T-helper 17 cell (primary cell): ENCODE measurements around the gene ABCG1. TPM values are rescaled to one million over a fixed set of nuclear protein-coding genes. Genes with fewer than 3 reads are reported as not detected.

Source experiments
- ATAC-seq: fragments of 150-1000 bp; cut with Tn5 transposase; 2 replicates; pipeline ENCODE4 v1.10.0; 2021; ENCODE audit warnings: mild to moderate bottlenecking, moderate library complexity
- DNase-seq, 3 donors: peaks; one replicate each; pipeline versions ENCODE4 v3.0.0 to v3.0.0-alpha.2; 2020 to 2021
- H3K9me3 ChIP-seq: one replicate; pipeline ENCODE4 v1.7.0; 2013; ENCODE audit warnings: low read length, mild to moderate bottlenecking; ENCODE audit not compliant: control insufficient read depth, poor library complexity, severe bottlenecking
- H3K27ac Mint-ChIP-seq: one replicate; pipeline ENCODE4 v1.8.0; 2022; ENCODE audit warnings: mild to moderate bottlenecking, moderate library complexity, mixed read lengths
- H3K27me3 Mint-ChIP-seq: one replicate; pipeline ENCODE4 v1.8.0; 2022; ENCODE audit warnings: mixed read lengths
- H3K36me3 Mint-ChIP-seq: one replicate; pipeline ENCODE4 v1.8.0; 2022; ENCODE audit warnings: low read depth, mixed read lengths
- H3K4me1 Mint-ChIP-seq: one replicate; pipeline ENCODE4 v1.8.0; 2022; ENCODE audit warnings: mild to moderate bottlenecking, mixed read lengths
- H3K4me3 Mint-ChIP-seq: one replicate; pipeline ENCODE4 v1.8.0; 2022; ENCODE audit warnings: mild to moderate bottlenecking, moderate library complexity, mixed read lengths
- total RNA-seq, 4 donors: library from RNA in 2 of 4; stranded (reverse) in 2 of 4; gene quantifications; one replicate each; pipeline ENCODE4 v1.2.3 and lab custom pipeline; 2022 to 2026

The ABCG1 gene
- total RNA-seq, 2 donors from 2014 or later: 43.4 to 75.0 TPM

GRCh38 chr21:42306366-42307035, 87.6 kb downstream of the ABCG1 start:
- ATAC-seq: no peak
- no peaks in the 10 kb centered on the region for H3K9me3 ChIP-seq
- H3K36me3 Mint-ChIP-seq: no peaks in the 10 kb centered on the region
- H3K4me1 Mint-ChIP-seq: peaks cover 4% of the 10 kb centered on the region
- DNase-seq: no peak
- H3K27ac Mint-ChIP-seq: no peak overlapping the region
- peaks cover 16% of the 10 kb centered on the region for H3K27me3 Mint-ChIP-seq
- H3K4me3 Mint-ChIP-seq: no peak overlapping the region

- H3K9me3 ChIP-seq: no peaks in the 10 kb centered on the region
- Mint-ChIP-seq H3K4me3 (no peak overlapping the region), H3K27me3 (peaks cover 16% of the 10 kb centered on the region), H3K4me1 (peaks cover 4% of the 10 kb centered on the region), H3K36me3 (no peaks in the 10 kb centered on the region), H3K27ac (no peak overlapping the region)
- ATAC-seq: no peak
- no peak for DNase-seq
These were observed 88.2 kb downstream of the ABCG1 start for GRCh38 chr21:42307106-42307505.

GRCh38 chr21:42308161-42308913, 89.4 kb downstream of the ABCG1 start:
- DNase-seq (no peak), ATAC-seq (no peak)
- Mint-ChIP-seq H3K4me1 (peaks cover 4% of the 10 kb centered on the region), H3K27me3 (peaks cover 16% of the 10 kb centered on the region), H3K4me3 (no peak overlapping the region), H3K36me3 (no peaks in the 10 kb centered on the region), H3K27ac (no peak overlapping the region)
- H3K9me3 ChIP-seq: no peaks in the 10 kb centered on the region

- no peaks in the 10 kb centered on the region for H3K9me3 ChIP-seq
- Mint-ChIP-seq H3K36me3 (no peaks in the 10 kb centered on the region), H3K4me3 (no peak overlapping the region), H3K27me3 (peaks cover 16% of the 10 kb centered on the region), H3K4me1 (peaks cover 4% of the 10 kb centered on the region), H3K27ac (no peak overlapping the region)
- no peak for DNase-seq
- no peak for ATAC-seq
These were observed 90.2 kb downstream of the ABCG1 start for GRCh38 chr21:42308914-42309752.

GRCh38 chr21:42309753-42310213, 90.8 kb downstream of the ABCG1 start:
- Mint-ChIP-seq H3K36me3 (no peaks in the 10 kb centered on the region), H3K4me3 (no peak overlapping the region), H3K27me3 (peaks cover 16% of the 10 kb centered on the region), H3K27ac (no peak overlapping the region), H3K4me1 (peaks cover 4% of the 10 kb centered on the region)
- H3K9me3 ChIP-seq: no peaks in the 10 kb centered on the region
- DNase-seq: peak; percentile 44 to 64 (median 52)
- ATAC-seq: peak; percentile 77

GRCh38 chr21:42310411-42311001, 91.6 kb downstream of the ABCG1 start:
- no peak overlapping the region for H3K4me3 Mint-ChIP-seq
- H3K27ac Mint-ChIP-seq: no peak overlapping the region
- peaks cover 15% of the 10 kb centered on the region for H3K27me3 Mint-ChIP-seq
- no peaks in the 10 kb centered on the region for H3K9me3 ChIP-seq
- no peak for ATAC-seq
- H3K36me3 Mint-ChIP-seq: no peaks in the 10 kb centered on the region
- peaks cover 4% of the 10 kb centered on the region for H3K4me1 Mint-ChIP-seq
- DNase-seq: no peak

- ATAC-seq (no peak), DNase-seq (no peak)
- peaks cover 9% of the 10 kb centered on the region for H3K27me3 Mint-ChIP-seq
- H3K9me3 ChIP-seq: no peaks in the 10 kb centered on the region
- no peak overlapping the region for H3K4me3 Mint-ChIP-seq
- H3K27ac Mint-ChIP-seq: no peak overlapping the region
- no peaks in the 10 kb centered on the region for H3K36me3 Mint-ChIP-seq
- H3K4me1 Mint-ChIP-seq: peaks cover 4% of the 10 kb centered on the region
These were observed 92.2 kb downstream of the ABCG1 start for GRCh38 chr21:42311160-42311559.

- H3K9me3 ChIP-seq: no peaks in the 10 kb centered on the region
- DNase-seq (no peak), ATAC-seq (no peak)
- no peak overlapping the region for H3K27ac Mint-ChIP-seq
- H3K4me3 Mint-ChIP-seq: no peak overlapping the region
- H3K4me1 Mint-ChIP-seq: peaks cover 4% of the 10 kb centered on the region
- H3K27me3 Mint-ChIP-seq: peaks cover 3% of the 10 kb centered on the region
- no peaks in the 10 kb centered on the region for H3K36me3 Mint-ChIP-seq
These were observed 93.1 kb downstream of the ABCG1 start for GRCh38 chr21:42311816-42312625.

GRCh38 chr21:42312626-42313104, 93.7 kb downstream of the ABCG1 start:
- Mint-ChIP-seq H3K36me3 (no peaks in the 10 kb centered on the region), H3K4me1 (peaks cover 4% of the 10 kb centered on the region), H3K4me3 (no peak overlapping the region), H3K27me3 (peaks cover 2% of the 10 kb centered on the region), H3K27ac (no peak overlapping the region)
- ATAC-seq (no peak), DNase-seq (no peak)
- no peaks in the 10 kb centered on the region for H3K9me3 ChIP-seq

GRCh38 chr21:42313501-42313969, 94.6 kb downstream of the ABCG1 start:
- no peak overlapping the region for H3K27ac Mint-ChIP-seq
- H3K27me3 Mint-ChIP-seq: peaks cover 4% of the 10 kb centered on the region
- DNase-seq: no peak
- peaks cover 4% of the 10 kb centered on the region for H3K4me1 Mint-ChIP-seq
- no peak for ATAC-seq
- no peaks in the 10 kb centered on the region for H3K9me3 ChIP-seq
- no peak overlapping the region for H3K4me3 Mint-ChIP-seq
- H3K36me3 Mint-ChIP-seq: no peaks in the 10 kb centered on the region

GRCh38 chr21:42314616-42315295, 95.8 kb downstream of the ABCG1 start:
- peaks cover 4% of the 10 kb centered on the region for H3K27me3 Mint-ChIP-seq
- H3K9me3 ChIP-seq: no peaks in the 10 kb centered on the region
- no peaks in the 10 kb centered on the region for H3K36me3 Mint-ChIP-seq
- no peak for ATAC-seq
- no peak for DNase-seq
- H3K4me3 Mint-ChIP-seq: no peak overlapping the region
- H3K4me1 Mint-ChIP-seq: peaks cover 3% of the 10 kb centered on the region
- H3K27ac Mint-ChIP-seq: no peak overlapping the region
